ENCODE results near the gene NCAN. TPM values are rescaled to one million over a fixed set of nuclear protein-coding genes. Genes with fewer than 3 reads are reported as not detected.
"Not testable (repeated sequence)": the region's sequence is repeated elsewhere in the genome, so short reads cannot be mapped to it uniquely, and the experiment has no call there.

The NCAN gene
- not detected for total RNA-seq
- long read RNA-seq, donor 1, result 0 reads
- long read RNA-seq, donor 2, result 0 reads

GRCh38 chr19:19211499-19212420, at the start of gene NCAN:
NCAN (plus strand) TSS chr19:19211958; CDS start chr19:19216954, 4,996 bp downstream.
- no peak for DNase-seq (ENCODE audit: low spot score)

DNA sequence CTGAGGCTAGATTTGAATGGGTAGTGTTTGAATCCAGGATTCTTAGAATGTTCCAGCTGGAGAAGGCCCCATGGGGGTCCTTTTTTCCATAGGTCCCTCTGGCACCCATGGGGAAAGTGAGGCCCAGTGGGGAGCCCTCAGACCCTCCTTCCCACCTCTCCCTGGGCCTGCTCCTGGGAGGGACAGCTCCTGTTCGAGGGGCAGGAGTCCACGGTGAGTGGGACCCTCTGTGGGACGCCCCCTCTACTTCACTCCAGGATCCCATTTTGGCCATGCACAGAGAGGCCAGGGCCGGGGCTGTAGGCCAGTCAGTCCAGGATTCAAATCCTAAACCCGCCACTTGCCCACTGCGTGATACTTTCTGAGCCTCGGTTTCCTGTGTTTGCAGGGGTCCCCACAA, 49.3 kb upstream of the NCAN start:
- intact Hi-C loops (cut with DNase I), result no loop called here
- DNase-seq (ENCODE audit: low spot score), result no peak

More at GRCh38 chr19:19211499-19212420, at the start of gene NCAN:
- intact Hi-C loops (cut with DNase I), result no loop called here

DNA sequence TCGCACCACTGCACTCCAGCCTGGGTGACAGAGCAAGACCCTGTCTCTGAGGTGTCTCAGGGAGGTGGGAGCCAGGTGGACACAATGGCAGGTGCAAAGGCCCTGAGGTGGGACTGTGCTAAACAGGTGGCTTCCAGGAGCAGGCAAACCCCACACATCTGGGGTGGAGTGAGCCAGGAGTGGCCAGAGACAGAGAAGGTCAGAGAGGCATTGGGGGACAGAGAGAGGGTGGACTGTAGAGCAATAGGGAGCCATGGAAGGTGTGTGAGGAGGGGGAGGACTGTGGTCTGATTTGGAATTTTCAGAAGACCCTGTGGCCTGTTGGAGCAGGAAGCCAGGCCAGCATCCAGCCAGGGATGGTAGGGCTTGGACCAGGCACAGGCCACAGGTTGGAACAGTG, 46.4 kb upstream of the NCAN start:
- no peak for DNase-seq (ENCODE audit: low spot score)
- intact Hi-C loops (cut with DNase I), result loop anchor here in 1 of 2 donors (1.0 kb wide), 1 partner anchor 22 kb away; no protein-coding TSS in a partner anchor

GRCh38 chr19:19167612-19168011, 44.1 kb upstream of the NCAN start:
- no peak for DNase-seq (ENCODE audit: low spot score)
- intact Hi-C loops (cut with DNase I), result no loop called here

GRCh38 chr19:19169236-19170052, 42.3 kb upstream of the NCAN start:
- intact Hi-C loops (cut with DNase I), result no loop called here
- DNase-seq (ENCODE audit: low spot score), result no peak

- intact Hi-C loops (cut with DNase I), result no loop called here
- peak; percentile 91 for DNase-seq (ENCODE audit: low spot score)
Measured at GRCh38 chr19:19170053-19170872, 41.5 kb upstream of the NCAN start, which contains the start of gene MEF2B. MEF2B (minus strand) TSS chr19:19170263; CDS start chr19:19150735, 19,528 bp downstream.

GRCh38 chr19:19170873-19171672, 40.7 kb upstream of the NCAN start:
- intact Hi-C loops (cut with DNase I), result no loop called here

DNA sequence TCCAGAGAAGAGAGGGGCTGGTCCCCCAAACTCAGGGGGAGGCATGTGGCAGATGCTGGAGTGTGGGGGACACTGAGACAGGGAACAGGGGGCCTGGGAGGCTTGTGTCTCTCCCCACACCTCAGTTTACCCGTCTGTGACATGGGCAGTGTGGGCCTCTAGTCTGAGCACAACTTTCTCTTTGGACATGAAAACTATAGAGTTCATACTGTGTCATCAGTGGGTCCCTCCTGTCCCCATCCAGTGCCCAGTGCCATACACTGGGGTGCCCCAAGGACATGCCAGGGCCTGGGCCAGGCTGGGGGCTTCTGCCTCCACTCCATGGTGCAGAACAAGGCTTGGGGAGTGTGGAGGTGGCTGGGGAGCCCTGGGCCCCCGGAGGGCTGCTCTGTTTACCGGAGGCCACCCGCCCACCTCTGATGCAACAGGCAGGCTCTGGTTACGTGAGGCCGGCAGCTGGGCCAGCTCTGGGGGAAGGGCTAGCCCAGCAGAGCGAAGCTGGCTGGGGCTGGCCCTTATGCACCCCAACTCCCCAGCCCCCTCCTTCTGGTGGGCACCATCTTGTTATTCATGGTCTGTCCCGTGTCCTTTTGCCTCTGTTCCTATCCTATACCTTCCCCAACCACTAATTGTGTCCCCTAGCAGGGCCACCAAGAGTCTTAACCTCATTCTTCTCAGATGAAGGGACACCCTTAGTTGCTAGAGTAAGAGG, 39.8 kb upstream of the NCAN start:
- no peak for DNase-seq (ENCODE audit: low spot score)
- intact Hi-C loops (cut with DNase I), result no loop called here

More at GRCh38 chr19:19170873-19171672, 40.7 kb upstream of the NCAN start:
- DNase-seq (ENCODE audit: low spot score), result no peak

GRCh38 chr19:19173243-19173642, 38.5 kb upstream of the NCAN start:
- DNase-seq (ENCODE audit: low spot score); intact Hi-C loops (cut with DNase I): not testable (repeated sequence)

DNA sequence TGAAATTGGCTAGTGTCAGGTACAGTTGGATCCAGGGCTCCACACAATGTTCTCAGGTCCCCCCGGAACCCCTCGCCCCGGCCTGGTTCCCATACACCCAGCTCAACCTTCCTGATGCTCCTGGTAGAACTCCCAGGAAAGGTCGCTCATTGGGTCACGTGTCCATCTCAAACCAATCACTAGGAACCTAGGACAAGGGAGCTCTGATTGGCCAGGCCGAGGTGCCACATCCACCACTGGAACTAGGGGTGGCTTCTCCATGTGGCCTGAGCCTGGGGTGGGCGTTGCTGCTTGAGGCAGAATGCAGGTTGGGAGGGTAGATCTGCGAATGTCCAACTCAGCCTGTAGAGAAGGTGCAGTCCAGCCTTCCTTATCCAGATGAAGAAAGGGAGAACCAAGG, 34.8 kb upstream of the NCAN start:
- no peak for DNase-seq (ENCODE audit: low spot score)
- intact Hi-C loops (cut with DNase I), result no loop called here

- intact Hi-C loops (cut with DNase I), result no loop called here
- DNase-seq (ENCODE audit: low spot score), result no peak
Measured at GRCh38 chr19:19179548-19180441, 32.0 kb upstream of the NCAN start.

- intact Hi-C loops (cut with DNase I), result no loop called here
- no peak for DNase-seq (ENCODE audit: low spot score)
Measured at GRCh38 chr19:19181488-19181998, 30.2 kb upstream of the NCAN start.

DNA sequence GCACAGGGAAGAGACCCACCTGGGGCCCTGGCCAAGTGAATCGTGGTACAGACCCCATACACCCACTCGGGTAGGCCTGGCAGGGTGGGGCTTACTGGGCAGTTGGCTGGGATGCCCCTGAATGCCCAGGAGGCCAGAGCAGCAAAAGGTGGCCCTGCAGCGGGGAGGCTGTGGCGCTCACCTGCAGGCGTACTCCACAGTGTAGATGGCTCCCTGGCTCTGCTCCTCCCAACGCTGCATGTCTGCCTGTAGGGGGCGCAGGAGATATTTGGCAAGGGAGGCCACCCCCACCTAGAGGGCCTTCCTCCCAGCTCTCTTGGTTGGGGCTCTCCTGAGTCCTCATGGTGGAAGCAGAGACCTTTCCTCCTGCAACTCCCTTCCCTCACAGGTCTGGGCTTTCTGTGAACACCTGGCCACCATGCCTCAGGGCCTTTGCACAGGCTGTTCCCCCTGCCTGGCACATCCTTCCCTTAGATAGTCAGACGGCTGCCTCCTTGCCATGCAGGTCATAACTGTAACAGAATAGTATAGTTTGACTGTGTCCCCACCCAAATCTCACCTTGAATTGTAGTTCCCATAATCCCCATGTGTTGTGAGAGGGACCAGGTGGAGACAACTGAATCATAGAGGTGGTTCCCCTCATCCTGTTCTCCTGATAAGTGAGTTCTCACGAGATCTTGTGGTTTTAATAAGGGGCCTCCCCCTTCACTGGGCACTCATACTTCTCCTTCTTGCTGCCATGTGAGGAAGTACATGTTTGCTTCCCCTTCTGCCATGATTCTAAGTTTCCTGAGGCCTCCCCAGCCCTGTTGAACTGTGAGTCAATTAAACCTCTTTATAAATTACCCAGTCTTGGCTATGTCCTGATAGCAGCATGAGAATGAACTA, 25.7 kb upstream of the NCAN start:
- no peak for DNase-seq (ENCODE audit: low spot score)
- intact Hi-C loops (cut with DNase I), result no loop called here

- no peak for DNase-seq (ENCODE audit: low spot score)
- intact Hi-C loops (cut with DNase I), result no loop called here
Measured at GRCh38 chr19:19186742-19187141, 25.0 kb upstream of the NCAN start.

GRCh38 chr19:19191768-19192077, 20.0 kb upstream of the NCAN start:
- intact Hi-C loops (cut with DNase I), result no loop called here
- no peak for DNase-seq (ENCODE audit: low spot score)

Measured in posterior vena cava (tissue), 2 donors.